ENCODE results near the gene BRAF.
A peak's percentile ranks its signal among the peaks of the same experiment; 100 is the strongest.
"Not testable (repeated sequence)": the region's sequence is repeated elsewhere in the genome, so short reads cannot be mapped to it uniquely, and the experiment has no call there.

BRAF gene

DNA sequence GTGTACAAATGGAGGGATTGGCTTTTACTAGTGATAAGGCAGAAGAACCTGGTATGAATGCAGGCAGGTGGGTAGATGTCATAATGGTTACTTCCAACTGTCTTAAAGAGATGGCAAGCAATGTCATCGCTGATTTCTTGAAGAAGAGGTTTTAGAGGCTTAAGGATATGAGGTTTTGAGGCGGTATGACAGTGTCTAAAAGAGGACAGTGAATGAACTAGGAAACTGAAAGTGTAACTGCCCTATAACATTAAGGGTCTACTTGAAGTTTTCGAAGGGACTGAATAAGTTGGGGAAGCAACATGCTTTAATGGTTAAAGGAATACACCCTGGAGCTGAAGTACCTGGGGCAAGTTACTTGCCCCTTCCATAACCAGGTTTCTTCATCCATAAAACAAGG is 157.3 kb downstream of the BRAF start:
- DNase-seq: no peak

DNA sequence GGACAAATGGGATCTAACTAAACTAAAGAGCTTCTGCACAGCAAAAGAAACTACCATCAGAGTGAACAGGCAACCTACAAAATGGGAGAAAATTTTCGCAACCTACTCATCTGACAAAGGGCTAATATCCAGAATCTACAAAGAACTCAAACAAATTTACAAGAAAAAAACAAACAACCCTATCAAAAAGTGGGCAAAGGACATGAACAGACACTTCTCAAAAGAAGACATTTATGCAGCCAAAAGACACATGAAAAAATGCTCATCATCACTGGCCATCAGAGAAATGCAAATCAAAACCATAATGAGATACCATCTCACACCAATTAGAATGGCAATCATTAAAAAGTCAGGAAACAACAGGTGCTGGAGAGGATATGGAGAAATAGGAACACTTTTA is 159.3 kb downstream of the BRAF start:
- not testable (repeated sequence) for DNase-seq

DNA sequence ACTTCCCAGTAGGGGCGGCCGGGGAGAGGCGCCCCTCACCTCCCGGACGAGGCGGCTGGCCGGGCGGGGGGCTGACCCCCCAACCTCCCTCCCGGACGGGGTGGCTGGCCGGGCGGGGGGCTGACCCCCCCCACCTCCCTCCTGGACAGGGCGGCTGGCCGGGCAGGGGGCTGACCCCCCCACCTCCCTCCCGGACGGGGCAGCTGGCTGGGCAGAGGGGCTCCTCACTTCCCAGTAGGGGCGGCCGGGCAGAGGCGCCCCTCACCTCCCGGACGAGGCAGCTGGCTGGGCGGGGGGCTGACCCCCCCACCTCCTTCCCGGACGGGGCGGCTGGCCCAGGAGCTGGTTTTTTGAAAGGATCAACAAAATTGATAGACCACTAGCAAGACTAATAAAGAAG is 161.6 kb downstream of the BRAF start:
- not testable (repeated sequence) for DNase-seq

DNA sequence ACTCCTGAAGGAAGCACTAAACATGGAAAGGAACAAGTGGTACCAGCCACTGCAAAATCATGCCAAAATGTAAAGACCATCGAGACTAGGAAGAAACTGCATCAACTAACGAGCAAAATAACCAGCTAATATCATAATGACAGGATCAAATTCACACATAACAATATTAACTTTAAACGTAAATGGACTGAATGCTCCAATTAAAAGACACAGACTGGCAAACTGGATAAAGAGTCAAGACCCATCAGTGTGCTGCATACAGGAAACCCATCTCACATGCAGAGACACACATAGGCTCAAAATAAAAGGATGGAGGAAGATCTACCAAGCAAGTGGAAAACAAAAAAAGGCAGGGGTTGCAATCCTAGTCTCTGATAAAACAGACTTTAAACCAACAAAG is 163.4 kb downstream of the BRAF start:
- DNase-seq: not testable (repeated sequence)

DNA sequence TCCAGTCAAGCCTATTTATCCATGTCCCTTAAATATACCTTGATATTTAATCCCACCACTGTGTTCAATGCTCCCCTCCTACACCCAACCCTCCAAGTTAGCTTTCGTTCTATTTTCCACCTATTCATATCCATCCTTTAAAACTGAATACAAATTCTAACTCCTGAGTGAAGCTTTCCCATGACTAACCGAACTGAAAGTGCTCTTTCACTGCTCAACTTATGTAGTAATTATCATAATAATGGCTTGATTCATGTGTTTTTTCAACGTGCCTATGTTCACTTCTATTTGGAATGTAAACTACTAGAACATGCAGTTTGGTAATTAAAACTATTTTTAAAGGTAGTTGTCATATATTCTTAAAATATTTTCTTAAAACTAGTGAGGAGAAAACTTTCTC is 170.2 kb downstream of the BRAF start:
- no peak for DNase-seq

DNA sequence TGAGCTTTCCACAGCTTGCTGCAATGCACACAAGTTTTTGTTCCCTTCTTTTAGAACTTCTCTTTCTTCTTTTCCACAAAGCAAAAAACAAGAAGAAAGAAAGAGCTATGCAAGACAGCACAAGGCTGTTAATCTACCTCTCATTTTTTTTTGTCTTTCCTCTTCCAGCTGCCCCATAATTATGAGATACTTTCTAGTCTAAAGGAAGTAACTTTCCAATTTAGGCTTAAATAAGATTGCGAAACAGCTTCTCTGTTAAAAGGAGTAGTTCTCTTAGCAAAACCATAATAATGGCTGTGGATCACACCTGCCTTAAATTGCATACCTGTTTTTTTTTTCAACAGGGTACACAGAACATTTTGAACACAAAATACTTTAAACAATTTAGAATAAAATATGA is 172.2 kb downstream of the BRAF start:
- no peak for DNase-seq

DNA sequence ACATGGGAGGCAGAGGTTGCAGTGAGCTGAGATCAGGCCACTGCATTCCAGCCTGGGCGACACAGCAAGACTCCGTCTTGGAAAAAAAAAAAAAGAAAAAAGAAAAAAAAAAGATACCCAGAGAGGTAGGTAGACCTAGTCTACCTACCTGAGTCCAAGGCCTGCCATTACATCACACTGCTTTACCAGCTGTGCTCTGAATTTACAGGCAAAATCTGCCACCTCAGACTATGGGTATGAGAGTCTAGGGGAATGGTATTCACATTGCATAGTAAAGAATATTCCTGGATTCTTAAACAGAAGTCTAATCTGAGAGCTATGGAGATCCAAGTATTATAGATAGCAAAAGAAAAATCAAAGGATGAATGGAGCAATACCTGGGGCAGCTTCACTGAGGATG is 178.0 kb downstream of the BRAF start:
- DNase-seq: no peak

DNA sequence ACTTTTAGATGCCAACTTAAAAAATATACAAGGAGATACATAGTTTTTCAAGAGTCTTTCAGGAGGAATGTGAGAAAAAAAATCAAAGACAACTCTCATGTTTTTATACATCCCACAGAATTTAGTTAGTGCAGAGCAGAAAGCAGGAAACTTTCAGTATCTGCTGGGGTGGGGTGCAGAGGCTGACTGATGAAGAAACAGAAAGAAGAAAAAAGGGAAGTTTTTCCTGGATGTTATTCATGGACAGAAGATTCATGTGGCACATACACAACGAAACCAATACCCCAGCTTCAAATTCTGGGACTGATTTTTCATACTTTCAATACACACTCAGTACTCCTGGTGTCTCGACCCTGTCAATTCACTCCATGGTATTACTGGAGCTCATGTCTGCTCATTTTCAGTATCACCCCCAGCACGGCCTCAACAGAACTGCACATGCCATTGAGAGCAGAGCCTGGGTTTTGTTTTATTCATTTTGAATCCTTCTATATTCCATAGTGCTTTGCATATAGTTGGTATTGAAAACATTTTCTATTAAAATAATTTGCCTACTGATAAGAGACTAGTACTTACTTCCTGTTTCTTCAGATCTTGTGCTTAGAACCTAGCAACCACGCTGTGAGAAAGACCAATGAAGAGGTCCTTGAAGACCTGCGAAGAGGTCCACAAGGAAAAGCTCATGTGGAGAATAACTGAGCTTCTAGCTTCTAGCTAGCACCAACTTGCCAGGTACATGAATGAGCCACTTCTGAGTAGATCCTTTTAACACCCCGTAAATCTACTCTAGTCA is 179.3 kb downstream of the BRAF start:
- DNase-seq: no peak

DNA sequence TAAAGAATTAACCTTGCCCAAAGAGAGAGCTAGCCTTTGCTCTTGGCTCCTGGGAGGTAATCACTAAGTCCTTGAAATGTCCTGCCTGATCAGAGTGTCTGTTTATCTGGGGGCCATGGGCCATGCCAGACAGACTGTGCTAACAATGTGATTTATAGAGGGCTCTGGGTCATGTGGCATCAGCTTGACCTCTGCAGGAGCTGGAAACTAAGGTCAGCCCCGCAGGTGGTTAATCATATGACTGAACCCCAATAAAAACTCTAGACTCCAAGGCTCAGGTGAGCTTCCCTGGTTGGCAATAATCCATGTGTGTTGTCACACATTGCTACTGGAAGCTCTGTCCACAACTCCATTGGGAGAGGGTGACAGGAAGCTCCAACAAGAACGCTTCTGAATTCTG is 180.7 kb downstream of the BRAF start:
- DNase-seq: no peak

DNA sequence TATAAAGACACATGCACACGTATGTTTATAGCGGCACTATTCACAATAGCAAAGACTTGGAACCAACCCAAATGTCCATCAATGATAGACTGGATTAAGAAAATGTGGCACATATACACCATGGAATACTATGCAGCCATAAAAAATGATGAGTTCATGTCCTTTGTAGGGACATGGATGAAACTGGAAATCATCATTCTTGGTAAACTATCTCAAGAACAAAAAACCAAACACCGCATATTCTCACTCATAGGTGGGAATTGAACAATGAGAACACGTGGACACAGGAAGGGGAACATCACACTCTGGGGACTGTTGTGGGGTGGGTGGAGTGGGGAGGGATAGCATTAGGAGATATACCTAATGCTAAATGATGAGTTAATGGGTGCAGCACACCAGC is 181.5 kb downstream of the BRAF start:
- DNase-seq: not testable (repeated sequence)

DNA sequence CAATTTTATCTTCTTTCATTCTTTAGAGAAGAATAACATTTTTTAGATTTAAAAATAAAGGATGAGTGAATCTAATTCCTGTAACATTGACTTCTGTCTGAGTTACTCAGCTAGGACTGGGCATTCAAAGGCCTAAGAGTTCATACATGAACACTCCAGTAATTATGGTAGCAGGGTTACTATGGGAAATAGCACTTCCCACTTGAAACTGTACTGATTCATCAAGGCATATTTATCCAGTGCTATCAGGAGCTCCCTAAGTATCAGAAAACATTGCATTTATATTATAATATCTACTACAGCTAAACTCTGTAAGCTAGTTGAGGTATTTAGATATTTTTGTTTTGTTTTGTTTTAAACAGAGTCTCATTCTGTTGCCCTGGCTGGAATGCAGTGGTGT is 186.4 kb downstream of the BRAF start:
- no peak for DNase-seq

DNA sequence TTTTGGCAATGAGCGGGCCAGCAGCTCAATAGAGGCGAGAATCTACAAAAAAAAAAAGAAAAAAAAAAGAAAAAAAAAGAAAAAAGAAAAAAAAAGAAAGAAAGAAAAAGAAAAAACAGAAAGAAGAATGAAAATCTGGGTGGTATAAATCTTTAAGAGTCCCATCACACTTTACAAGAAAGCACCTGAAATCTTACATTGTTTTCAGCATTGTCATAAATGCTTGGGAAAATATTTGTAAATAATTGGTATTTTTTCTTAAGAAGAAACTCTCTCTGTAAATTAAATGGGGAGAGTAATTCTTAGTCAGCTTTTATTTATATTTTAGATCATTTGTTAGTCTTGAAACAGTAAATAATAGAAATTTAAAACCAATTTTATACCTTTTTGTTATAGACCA is 190.0 kb downstream of the BRAF start:
- DNase-seq: no peak

DNA sequence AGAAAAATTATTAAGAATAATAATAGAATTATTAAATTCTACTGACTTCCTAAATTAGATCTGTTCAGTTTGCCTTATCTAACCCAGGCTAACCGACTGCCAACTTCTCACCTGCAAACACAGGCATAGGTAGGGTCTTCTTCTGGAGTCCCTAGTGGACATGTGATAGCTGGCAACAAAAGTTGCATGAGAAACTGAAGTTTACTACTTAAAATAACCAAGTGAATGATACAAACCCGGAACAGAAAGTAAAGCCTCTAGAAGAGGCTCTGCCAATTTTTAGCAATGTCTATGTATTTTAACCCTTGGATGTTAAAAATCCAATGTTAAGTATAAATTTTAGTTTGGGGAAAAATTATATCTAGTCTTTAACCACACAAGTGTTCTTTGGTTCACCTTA is 190.6 kb downstream of the BRAF start:
- no peak for DNase-seq

DNA sequence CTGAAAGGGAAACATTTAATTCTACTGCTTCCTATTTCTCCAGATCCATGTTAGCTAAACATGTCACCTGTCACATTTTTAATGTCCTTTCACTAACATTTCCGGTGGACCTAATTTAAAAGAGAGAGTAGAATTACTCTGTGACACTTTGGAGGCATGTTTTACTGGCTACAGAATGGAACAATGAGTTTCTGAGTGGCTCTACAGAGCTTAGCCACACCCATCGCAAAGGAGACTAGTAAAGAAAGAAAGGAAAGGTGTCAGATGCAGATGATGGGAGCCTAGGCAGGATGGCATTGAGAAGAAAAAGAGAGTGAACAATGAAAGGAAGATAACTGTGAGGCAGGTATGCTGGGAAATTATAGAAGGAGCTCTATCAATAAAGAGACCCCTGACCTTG is 192.3 kb downstream of the BRAF start:
- DNase-seq: no peak

DNA sequence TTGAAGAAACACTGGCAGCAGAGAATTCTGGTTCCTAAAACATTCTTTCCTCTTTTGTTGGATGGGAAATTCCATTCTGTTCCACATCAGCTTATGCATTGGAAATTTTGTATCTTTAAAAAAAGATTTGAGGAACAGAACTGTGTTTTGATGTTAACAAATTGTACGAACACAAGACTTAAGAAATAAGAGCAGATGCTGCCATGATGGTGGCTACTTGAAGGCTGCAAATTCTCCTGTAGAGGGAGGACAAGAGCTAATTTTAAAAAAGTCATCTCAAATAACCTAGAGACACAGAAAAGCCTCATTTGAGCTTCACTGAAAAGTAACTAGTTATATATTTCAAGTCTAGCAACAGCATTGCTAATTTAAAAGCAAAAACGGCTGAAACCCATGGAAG is 198.4 kb downstream of the BRAF start:
- DNase-seq: no peak

DNA sequence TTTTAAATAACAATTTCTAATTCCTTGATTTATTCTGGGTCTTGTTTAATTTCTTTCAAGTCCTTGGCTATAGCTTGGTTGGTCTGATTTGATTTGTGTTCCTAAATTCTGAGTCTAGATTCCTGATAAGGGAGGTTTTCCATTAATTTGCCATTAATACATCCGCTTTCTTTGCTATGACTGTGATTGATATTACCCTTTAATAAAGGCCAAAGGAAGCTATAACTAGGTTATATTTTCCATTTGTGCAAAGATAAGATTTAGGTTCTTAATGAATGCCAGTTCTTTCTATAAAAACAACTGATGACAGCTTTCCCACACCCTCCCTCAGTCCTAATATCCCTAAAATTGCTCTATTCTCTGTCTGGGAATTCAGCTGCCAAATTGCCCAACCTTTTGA is 200.0 kb downstream of the BRAF start:
- no peak for DNase-seq

DNA sequence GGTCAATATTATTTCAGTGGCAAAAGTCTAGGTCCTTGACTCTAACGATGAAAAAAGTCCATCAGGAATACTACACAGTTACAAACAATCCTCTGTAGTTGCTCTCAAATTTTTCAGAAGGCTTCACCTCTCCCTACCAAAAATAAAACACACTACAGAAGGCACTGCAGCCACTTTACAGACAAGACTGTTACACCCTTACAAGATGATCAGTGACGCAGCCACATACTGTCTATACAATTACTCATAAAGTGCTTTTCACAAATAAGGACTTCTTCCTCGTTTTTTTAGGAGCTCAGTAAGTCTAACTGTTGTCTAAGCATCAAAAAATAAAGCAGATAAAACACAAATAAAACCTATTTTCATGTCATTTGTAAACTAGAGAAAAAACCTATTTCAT is 201.2 kb downstream of the BRAF start:
- no peak for DNase-seq

DNA sequence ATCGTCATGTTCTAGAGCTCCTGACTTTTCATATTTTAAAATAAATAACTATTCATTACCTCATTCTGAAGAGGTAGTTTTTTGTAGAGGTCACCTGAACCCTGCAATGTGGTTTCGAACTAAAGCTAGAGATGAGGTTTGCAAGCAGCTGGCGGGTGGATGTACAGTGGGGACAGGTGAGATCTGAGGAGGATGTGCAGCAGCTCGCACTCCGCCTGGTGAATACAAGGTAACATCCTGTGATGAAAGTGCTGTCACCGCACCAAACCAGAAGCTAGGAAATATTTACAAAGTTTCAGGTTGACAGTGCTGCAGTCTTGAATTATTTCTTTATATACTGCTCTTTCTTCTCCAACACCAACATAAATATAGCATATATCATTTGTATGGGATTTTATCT is 201.7 kb downstream of the BRAF start:
- peak; percentile 12 to 33 for DNase-seq

DNA sequence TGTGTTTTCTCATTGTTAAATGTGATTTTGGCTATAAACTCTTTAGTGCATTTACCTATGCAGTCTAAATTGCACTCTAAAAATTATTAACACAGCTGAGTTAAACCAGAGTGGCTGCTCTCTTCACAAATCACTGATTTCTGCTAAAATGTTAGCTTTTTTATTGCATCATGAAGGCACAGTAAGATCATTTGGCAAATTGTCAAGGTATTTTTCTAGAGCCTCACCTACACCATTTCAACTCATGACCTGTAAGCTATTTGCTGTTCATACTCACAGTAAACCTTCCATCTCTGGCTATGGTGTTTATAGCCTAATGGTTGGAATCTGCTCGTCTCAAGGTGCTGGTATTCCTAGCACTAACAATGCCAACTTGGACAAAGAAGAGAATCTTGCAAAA is 202.5 kb downstream of the BRAF start:
- no peak for DNase-seq

DNA sequence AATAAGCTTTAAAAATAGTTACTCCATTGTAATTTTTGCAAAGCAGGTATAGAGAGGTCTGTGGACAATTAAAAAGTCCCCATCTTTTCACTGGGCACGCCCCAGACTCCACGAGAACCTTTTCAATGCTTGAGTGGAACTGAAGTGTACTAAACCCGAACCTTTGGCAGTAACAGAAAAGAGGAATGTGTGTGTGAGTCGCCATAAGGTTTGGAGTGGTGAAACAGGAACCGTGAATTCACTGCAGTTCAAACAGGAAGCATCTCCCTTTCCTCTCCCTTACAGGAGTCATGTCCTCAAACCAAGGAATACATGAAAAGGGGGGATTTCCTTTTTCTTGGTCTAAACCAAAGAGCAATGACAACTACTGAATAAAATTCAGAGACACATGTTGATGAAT is 205.0 kb downstream of the BRAF start:
- DNase-seq: no peak

DNA sequence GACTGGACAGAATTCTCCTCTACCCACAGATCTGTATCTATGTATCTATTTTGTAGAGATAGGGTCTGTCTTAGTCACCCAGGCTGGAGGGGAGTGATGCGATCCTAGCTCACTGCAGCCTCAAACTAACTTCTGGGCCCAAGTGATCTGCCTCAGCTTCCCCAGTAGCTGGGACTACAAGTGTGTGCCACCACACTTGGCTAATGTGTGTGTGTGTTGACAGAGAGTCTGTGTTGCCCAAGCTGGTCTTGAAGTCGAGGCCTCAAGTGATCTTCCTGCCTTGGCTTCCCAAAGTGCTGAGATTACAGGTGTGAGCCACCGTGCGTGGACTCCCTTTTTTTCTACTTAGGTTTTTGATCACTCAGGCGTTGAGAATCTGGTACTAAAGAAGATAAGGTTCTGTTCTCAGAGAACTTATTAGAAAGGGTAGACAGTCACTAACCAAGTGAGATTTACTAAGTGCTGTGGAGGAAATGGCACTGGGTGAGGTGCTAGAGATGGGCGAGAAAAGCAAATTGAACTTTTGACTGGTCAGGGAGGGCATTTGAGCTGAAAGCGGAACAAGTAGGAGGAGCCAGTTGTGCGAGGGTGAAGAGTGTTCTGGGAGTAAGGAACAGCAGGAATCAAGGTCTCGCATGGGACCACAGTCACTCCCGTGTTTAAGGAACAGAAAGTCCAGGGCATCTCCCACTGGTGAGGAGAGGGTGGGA is 210.2 kb downstream of the BRAF start:
- DNase-seq: no peak

DNA sequence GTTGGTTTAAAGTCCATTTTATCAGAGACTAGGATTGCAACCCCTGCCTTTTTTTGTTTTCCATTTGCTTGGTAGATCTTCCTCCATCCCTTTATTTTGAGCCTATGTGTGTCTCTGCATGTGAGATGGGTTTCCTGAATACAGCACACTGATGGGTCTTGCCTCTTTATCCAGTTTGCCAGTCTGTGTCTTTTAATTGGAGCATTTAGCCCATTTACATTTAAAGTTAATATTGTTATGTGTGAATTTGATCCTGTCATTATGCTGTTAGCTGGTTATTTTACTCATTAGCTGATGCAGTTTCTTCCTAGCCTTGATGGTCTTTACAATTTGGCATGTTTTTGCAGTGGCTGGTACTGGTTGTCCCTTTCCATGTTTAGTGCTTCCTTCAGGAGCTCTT is 212.3 kb downstream of the BRAF start:
- DNase-seq: not testable (repeated sequence)

DNA sequence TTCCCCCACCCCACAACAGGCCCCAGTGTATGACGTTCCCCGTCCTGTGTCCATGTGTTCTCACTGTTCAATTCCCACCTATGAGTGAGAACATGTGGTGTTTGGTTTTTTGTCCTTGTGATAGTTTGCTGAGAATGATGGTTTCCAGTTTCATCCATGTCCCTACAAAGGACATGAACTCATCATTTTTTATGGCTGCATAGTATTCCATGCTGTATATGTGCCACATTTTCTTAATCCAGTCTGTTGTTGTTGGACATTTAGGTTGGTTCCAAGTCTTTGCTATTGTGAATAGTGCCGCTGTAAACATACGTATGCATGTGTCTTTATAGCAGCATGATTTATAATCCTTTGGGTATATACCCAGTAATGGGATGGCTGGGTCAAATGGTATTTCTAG is 216.0 kb downstream of the BRAF start:
- DNase-seq: not testable (repeated sequence)

DNA sequence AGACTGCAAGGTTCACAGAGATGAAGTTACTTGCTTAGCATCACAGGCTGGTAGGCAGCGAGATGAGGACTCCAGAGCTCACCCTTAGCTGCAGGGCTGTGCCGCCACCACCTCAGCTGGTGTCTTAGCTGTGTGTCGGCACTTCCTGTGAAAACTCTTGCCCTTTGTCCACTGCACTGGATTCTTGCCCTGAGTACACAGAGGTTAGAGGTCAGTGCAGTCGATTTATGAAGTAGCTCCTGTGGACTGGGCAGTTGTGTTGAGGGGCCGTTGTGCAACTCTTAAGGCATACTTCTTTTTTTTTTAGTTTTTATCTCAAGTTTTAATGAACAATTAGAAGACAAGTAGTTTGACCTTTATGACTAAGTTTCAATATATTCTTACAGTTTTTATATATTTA is 217.6 kb downstream of the BRAF start:
- no peak for DNase-seq

DNA sequence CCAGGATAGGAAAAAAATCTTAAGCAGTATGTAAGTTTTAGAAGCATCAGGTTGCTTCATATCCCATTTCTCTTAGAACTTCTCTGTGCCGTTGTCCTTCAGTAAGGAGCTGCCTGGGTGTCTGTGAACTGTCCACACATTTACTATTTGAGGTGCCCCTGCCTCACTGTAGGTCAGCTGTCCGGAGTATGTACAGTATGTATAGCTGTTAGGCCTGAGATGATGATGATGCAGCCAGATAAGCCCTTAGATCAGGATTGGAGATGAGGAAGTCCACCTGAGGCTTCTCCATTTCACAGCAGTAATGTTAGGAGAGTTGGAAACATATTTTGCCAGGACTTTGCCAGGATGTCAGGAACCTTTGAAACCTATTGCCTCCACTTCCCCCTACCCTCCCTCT is 220.5 kb downstream of the BRAF start:
- no peak for DNase-seq
